Measurements from ENCODE around the gene SRPK2. TPM values are rescaled to one million over a fixed set of nuclear protein-coding genes. Genes with fewer than 3 reads are reported as not detected.
"Not testable (repeated sequence)": the region's sequence is repeated elsewhere in the genome, so short reads cannot be mapped to it uniquely, and the experiment has no call there.

SRPK2 gene
- total and polyA plus RNA-seq, 2 of the 8 experiments (the other 6 are each of a cell fraction or from before 2014, with no cell fraction given) = 10.0 to 47.1 TPM

GRCh38 chr7:105364684-105365083, 24.0 kb downstream of the SRPK2 start (continued):
- TF ChIP-seq CHD2 (IDR thresholded peaks at IDR 0.05; ENCODE audit: low read length) (no peak), EGR1 (IDR thresholded peaks at IDR 0.05; ENCODE audit: borderline replicate concordance, low read depth, low read length) (no peak)
- TF ChIP-seq, protein P1, sequence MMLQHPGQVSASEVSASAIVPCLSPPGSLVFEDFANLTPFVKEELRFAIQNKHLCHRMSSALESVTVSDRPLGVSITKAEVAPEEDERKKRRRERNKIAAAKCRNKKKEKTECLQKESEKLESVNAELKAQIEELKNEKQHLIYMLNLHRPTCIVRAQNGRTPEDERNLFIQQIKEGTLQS (IDR thresholded peaks at IDR 0.05; ENCODE audit: insufficient read depth, low read depth, low read length) = no peak

DNA sequence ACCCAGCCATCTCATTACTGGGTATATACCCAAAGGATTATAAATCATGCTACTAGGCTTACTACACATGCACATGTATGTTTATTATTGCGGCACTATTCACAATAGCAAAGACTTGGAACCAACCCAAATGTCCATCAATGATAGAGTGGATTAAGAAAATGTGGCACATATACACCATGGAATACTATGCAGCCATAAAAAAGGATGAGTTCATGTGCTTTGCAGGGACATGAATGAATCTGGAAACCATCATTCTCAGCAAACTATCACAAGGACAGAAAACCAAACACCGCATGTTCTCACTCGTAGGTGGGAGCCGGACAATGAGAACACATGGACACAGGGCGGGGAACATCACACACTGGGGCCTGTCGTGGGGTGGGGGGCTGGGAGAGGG, 25.1 kb downstream of the SRPK2 start:
- DNase-seq (ENCODE audit: low read depth in 1 of 2, low spot score in 2 of 2); POLR2A ChIA-PET (ENCODE audit: partially characterized antibody); H3K56ac ChIP-seq (replicated peaks; ENCODE audit: insufficient read length, low read depth, low read length); H3K4me2 ChIP-seq (ENCODE audit: insufficient read depth in 1 of 2, low read depth in 2 of 2, low read length in 2 of 2); H2AFZ ChIP-seq (ENCODE audit: low read length); H4K5ac ChIP-seq (ENCODE audit: insufficient read length, low read depth, low read length); H3K14ac ChIP-seq (ENCODE audit: insufficient read length); H2BK120ac ChIP-seq (replicated peaks; ENCODE audit: low read depth, low read length); H3K4ac ChIP-seq (replicated peaks; ENCODE audit: insufficient read length, low read depth, low read length); H3K23me2 ChIP-seq (ENCODE audit: low read depth, low read length); H4K91ac ChIP-seq (replicated peaks; ENCODE audit: insufficient read length, low read length); H3K23ac ChIP-seq (ENCODE audit: insufficient read length); H2AK5ac ChIP-seq (ENCODE audit: low read depth, low read length); H3K4me1 ChIP-seq (replicated peaks in 1 of 4; ENCODE audit: control insufficient read depth in 3 of 4, insufficient read depth in 4 of 4, low read length in 3 of 4); H3K27me3 ChIP-seq (replicated peaks in 1 of 4; ENCODE audit: control insufficient read depth in 3 of 4, extremely low read depth in 1 of 4, insufficient read depth in 3 of 4, low read length in 3 of 4); H2BK15ac ChIP-seq (ENCODE audit: low read length); H3K9me3 ChIP-seq (ENCODE audit: insufficient read depth in 2 of 2, low read depth in 1 of 2, low read length in 1 of 2); H2BK12ac ChIP-seq (ENCODE audit: low read depth, low read length); CTCF ChIA-PET (ENCODE audit: partially characterized antibody); H3K9ac ChIP-seq (replicated peaks in 1 of 4; ENCODE audit: extremely low read depth in 1 of 4, low read depth in 3 of 4, low read length in 3 of 4); FAIRE-seq; H4K8ac ChIP-seq (ENCODE audit: extremely low read depth, insufficient read depth, low read length); H2BK5ac ChIP-seq (ENCODE audit: low read depth, low read length); H4K20me1 ChIP-seq (replicated peaks in 1 of 2; ENCODE audit: control insufficient read depth in 1 of 2, insufficient read depth in 2 of 2, low read length in 2 of 2); H2BK20ac ChIP-seq (ENCODE audit: low read length); H3K36me3 ChIP-seq (ENCODE audit: control insufficient read depth in 2 of 4, insufficient read depth in 4 of 4, low read length in 3 of 4); H3K27ac ChIP-seq (ENCODE audit: low read depth, low read length); H3K18ac ChIP-seq (ENCODE audit: extremely low read depth, low read length); H3K4me3 ChIP-seq (ENCODE audit: extremely low read depth in 1 of 4, insufficient read depth in 2 of 4, low read depth in 3 of 4, low read length in 4 of 4); H3K79me1 ChIP-seq (ENCODE audit: low read depth, low read length): not testable (repeated sequence)
- peaks cover 3 to 61% of the 10 kb centered on the region in 2 experiments; a peak in 2 of 4 replicates for H3K79me2 ChIP-seq (ENCODE audit: control insufficient read depth in 1 of 2, insufficient read depth in 2 of 2, low read length in 2 of 2)
- 94% methylated on average over 6 of the region's 6 CpGs; no CpG with 5 or more reads in 1 of the 2 experiments for WGBS, 2 experiments (ENCODE audit: extremely low coverage in 1 of 2, insufficient coverage in 1 of 2, insufficient read length in 1 of 2, insufficient replicate concordance in 2 of 2, low coverage in 1 of 2, low lambda C conversion rate in 2 of 2, missing lambda C conversion rate in 1 of 2)
